ENCODE measurements around the gene COG5. TPM values are rescaled to one million over a fixed set of nuclear protein-coding genes. Genes with fewer than 3 reads are reported as not detected.
A peak's percentile ranks its signal among the peaks of the same experiment; 100 is the strongest.

The COG5 gene
- total and polyA plus RNA-seq, 4 experiments from 2014 or later = 39.3 to 87.8 (median 64.6) TPM

GRCh38 chr7:107467972-107468371 is 95.7 kb downstream of the COG5 start:
- Histone ChIP-seq H3K27me3 (ENCODE audit: insufficient read depth, low read length) (no peaks in the 10 kb centered on the region), H3K4me1 (ENCODE audit: insufficient read depth, low read length) (no peaks in the 10 kb centered on the region), H3K36me3 (ENCODE audit: insufficient read depth, low read length) (no peaks in the 10 kb centered on the region), H3K27ac (ENCODE audit: low read depth, low read length) (no peak overlapping the region), H3K9me3 (ENCODE audit: control insufficient read depth in 1 of 2, low read length in 2 of 2) (no peaks in the 10 kb centered on the region), H3K4me3 (ENCODE audit: low read length in 2 of 2) (no peak overlapping the region)
- H3K4me3 Mint-ChIP-seq = no peak overlapping the region
- ChIA-PET POLR2A (ENCODE audit: partially characterized antibody) (no interaction called here), CTCF (ENCODE audit: partially characterized antibody) (interaction anchor here (1.1 kb wide), 1 partner anchor 10 kb away, joined by 3 read pairs; no protein-coding TSS in a partner anchor)
- H3K27me3 Mint-ChIP-seq = no peaks in the 10 kb centered on the region
- intact Hi-C loops (cut with micrococcal nuclease) = no loop called here
- peaks cover 0 to 5% (median 3%) of the 10 kb centered on the region in 4 donors for H3K4me1 Mint-ChIP-seq
- DNase-seq = no peak
- no peaks in the 10 kb centered on the region for H3K9me3 Mint-ChIP-seq
- no peaks in the 10 kb centered on the region for H3K36me3 Mint-ChIP-seq
- peak overlapping the region in 1 of 7 donors; percentile 65 for H3K27ac Mint-ChIP-seq

DNA sequence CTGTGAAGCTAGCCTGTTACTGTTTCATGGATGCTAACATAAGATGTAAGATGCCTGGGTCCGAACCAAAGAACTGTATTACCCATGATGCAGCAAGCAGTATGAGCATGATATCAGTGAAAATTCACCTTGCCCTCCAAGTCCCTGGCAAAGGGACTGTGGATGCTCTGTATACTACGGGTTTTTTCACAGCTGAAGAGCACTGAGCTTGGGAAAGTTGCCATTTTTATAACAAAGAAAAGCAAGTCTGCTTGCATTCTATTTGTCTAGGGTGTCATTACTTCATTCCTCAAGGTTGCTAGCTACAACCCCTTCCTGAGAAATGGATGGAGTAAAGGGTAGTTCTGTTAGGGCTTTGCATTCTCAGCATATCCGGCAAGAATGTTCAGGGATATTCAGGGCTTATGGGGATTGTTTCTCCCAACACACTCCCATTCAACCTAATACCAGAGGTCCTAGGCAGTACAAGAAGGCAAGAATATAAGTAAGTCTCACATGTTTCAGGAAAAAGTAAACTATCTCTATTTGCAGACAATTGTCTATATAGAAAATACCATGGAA is 99.0 kb downstream of the COG5 start:
- no peak overlapping the region for H3K27ac ChIP-seq (ENCODE audit: low read depth, low read length)
- intact Hi-C loops (cut with micrococcal nuclease) = loop anchor here (5.0 kb wide), 1 partner anchor 283 kb away; no protein-coding TSS in a partner anchor
- peak overlapping the region in 1 of 7 donors; percentile 39 for H3K27ac Mint-ChIP-seq
- H3K36me3 ChIP-seq (ENCODE audit: insufficient read depth, low read length) = no peaks in the 10 kb centered on the region
- H3K4me3 ChIP-seq (ENCODE audit: low read length in 2 of 2) = no peak overlapping the region
- no peaks in the 10 kb centered on the region for H3K27me3 ChIP-seq (ENCODE audit: insufficient read depth, low read length)
- H3K9me3 ChIP-seq (ENCODE audit: control insufficient read depth in 1 of 2, low read length in 2 of 2) = no peaks in the 10 kb centered on the region
- DNase-seq = no peak
- peaks cover 1 to 3% of the 10 kb centered on the region in 2 donors for H3K36me3 Mint-ChIP-seq
- no peaks in the 10 kb centered on the region for H3K4me1 ChIP-seq (ENCODE audit: insufficient read depth, low read length)
- peaks cover 0 to 5% (median under 1%) of the 10 kb centered on the region in 4 donors for H3K4me1 Mint-ChIP-seq
- no peaks in the 10 kb centered on the region for H3K9me3 Mint-ChIP-seq
- ChIA-PET CTCF (ENCODE audit: partially characterized antibody) (interaction anchor here (0.7 to 3.8 kb wide), 15 partner anchors 11 to 1032 kb away, joined by 3 to 76 read pairs (median 5); partner anchors contain the start of genes CBLL1 and DLD), POLR2A (ENCODE audit: partially characterized antibody) (no interaction called here)
- no peaks in the 10 kb centered on the region for H3K27me3 Mint-ChIP-seq
- no peak overlapping the region for H3K4me3 Mint-ChIP-seq

DNA sequence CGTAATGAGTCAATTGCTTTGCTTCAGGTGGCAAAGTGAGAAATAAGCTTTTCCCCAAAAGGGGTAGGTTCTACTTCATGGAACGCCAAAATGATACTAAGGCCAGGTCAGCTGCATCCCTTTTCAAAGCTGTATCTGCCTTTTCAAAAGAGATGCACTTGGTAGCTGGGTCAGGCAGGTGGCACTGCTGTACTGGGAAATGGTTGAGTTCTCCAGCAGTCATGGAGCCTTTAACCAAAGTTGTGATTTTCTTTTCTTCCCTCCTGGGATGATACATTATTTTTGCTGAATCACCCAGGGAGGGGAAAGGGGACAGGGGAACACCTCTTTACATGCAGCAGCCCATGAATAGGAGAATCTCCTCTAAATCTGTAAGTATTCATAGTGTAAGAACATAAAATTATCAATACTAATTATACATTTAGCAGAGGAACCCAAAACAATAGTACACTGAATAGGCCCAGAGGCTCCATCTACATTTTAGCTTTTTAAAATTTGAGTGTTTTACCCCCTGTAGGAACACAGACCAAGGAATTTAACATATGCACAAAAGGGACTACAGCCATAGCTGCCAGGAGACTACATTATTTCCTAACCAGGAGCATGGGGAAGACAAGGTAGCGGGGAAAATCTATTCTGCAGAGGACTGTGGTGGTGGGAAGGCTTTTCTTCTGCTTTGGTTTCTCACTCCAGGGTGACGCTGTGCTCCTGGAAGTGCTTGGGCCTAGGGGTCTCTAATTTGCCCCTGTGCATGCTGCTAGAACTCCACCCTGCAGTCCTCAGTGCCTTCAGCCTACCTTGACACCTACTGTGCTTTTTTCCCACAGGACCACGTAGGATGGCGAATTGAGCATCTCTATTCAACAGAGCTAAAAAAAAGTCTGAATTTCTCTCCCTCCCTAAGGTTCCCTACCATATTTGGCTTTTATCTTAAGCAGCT is 100.3 kb downstream of the COG5 start:
- no peak overlapping the region for H3K4me3 Mint-ChIP-seq
- H3K27me3 ChIP-seq (ENCODE audit: insufficient read depth, low read length) = no peaks in the 10 kb centered on the region
- H3K27ac Mint-ChIP-seq = peak overlapping the region in 3 of 7 donors; percentile 6 to 55 (median 17)
- H3K9me3 Mint-ChIP-seq = no peaks in the 10 kb centered on the region
- H3K36me3 ChIP-seq (ENCODE audit: insufficient read depth, low read length) = no peaks in the 10 kb centered on the region
- H3K4me1 ChIP-seq (ENCODE audit: insufficient read depth, low read length) = no peaks in the 10 kb centered on the region
- H3K4me1 Mint-ChIP-seq = peaks cover 0 to 5% (median under 1%) of the 10 kb centered on the region in 4 donors
- intact Hi-C loops (cut with micrococcal nuclease) = loop anchor here (1.0 to 5.0 kb wide), 4 partner anchors 262 to 683 kb away; no protein-coding TSS in a partner anchor
- no peak overlapping the region for H3K27ac ChIP-seq (ENCODE audit: low read depth, low read length)
- DNase-seq = peak; percentile 36 to 51 (median 46)
- H3K4me3 ChIP-seq (ENCODE audit: low read length in 2 of 2) = no peak overlapping the region
- peaks cover 13% of the 10 kb centered on the region in 2 donors for H3K36me3 Mint-ChIP-seq
- no peaks in the 10 kb centered on the region for H3K9me3 ChIP-seq (ENCODE audit: control insufficient read depth in 1 of 2, low read length in 2 of 2)
- H3K27me3 Mint-ChIP-seq = no peaks in the 10 kb centered on the region
- CTCF ChIA-PET (ENCODE audit: partially characterized antibody) = interaction anchor here (0.6 to 3.8 kb wide), 29 partner anchors 9 to 1034 kb away, joined by 3 to 76 read pairs (median 4); partner anchors contain the start of genes CBLL1 and DLD
- POLR2A ChIA-PET (ENCODE audit: partially characterized antibody) = interaction anchor here (1.0 to 1.6 kb wide), 4 partner anchors 295 to 418 kb away, joined by 3 to 5 read pairs (median 5); partner anchors contain the start of gene HBP1

- intact Hi-C loops (cut with micrococcal nuclease) = loop anchor here (2.0 to 5.0 kb wide), 2 partner anchors 285 to 685 kb away; no protein-coding TSS in a partner anchor
- ChIA-PET POLR2A (ENCODE audit: partially characterized antibody) (no interaction called here), CTCF (ENCODE audit: partially characterized antibody) (interaction anchor here (0.8 to 3.8 kb wide), 3 partner anchors 9 to 417 kb away, joined by 3 to 51 read pairs (median 4); no protein-coding TSS in a partner anchor)
- peaks cover 24 to 25% of the 10 kb centered on the region in 2 donors for H3K36me3 Mint-ChIP-seq
- H3K4me1 ChIP-seq (ENCODE audit: insufficient read depth, low read length) = no peaks in the 10 kb centered on the region
- DNase-seq = no peak
- no peak overlapping the region for H3K4me3 Mint-ChIP-seq
- no peaks in the 10 kb centered on the region for H3K9me3 ChIP-seq (ENCODE audit: control insufficient read depth in 1 of 2, low read length in 2 of 2)
- H3K9me3 Mint-ChIP-seq = no peaks in the 10 kb centered on the region
- H3K27ac ChIP-seq (ENCODE audit: low read depth, low read length) = no peak overlapping the region
- no peak overlapping the region for H3K4me3 ChIP-seq (ENCODE audit: low read length in 2 of 2)
- H3K4me1 Mint-ChIP-seq = peaks cover 0 to 5% (median under 1%) of the 10 kb centered on the region in 4 donors
- H3K36me3 ChIP-seq (ENCODE audit: insufficient read depth, low read length) = no peaks in the 10 kb centered on the region
- H3K27me3 Mint-ChIP-seq = no peaks in the 10 kb centered on the region
- H3K27me3 ChIP-seq (ENCODE audit: insufficient read depth, low read length) = no peaks in the 10 kb centered on the region
- peak overlapping the region in 1 of 7 donors; percentile 10 for H3K27ac Mint-ChIP-seq
Observed at GRCh38 chr7:107461938-107462533, 101.7 kb downstream of the COG5 start.

DNA sequence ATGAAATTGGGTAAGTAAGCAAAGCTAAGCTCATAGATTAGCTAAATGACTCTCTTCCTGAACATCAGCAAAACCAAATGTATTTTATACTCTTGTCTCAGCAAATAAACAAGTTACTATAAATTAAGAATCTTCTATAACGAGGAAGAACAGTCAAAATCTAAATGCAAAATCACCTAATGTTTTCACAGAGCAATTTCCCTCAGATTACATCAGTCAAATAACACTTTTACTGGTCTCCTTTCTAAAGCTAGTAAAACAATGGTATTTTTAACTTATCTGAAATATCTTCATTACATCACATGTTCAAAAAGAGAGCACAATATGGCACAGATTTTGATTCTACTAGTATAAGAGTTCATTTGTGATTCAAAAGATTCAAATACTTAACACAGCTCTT is 110.3 kb downstream of the COG5 start:
- Histone ChIP-seq H3K4me1 (ENCODE audit: insufficient read depth, low read length) (no peaks in the 10 kb centered on the region), H3K9me3 (ENCODE audit: control insufficient read depth in 1 of 2, low read length in 2 of 2) (no peaks in the 10 kb centered on the region), H3K27ac (ENCODE audit: low read depth, low read length) (no peak overlapping the region), H3K27me3 (ENCODE audit: insufficient read depth, low read length) (no peaks in the 10 kb centered on the region), H3K4me3 (ENCODE audit: low read length in 2 of 2) (no peak overlapping the region), H3K36me3 (ENCODE audit: insufficient read depth, low read length) (no peaks in the 10 kb centered on the region)
- Mint-ChIP-seq H3K4me3 (no peak overlapping the region), H3K4me1 (peaks cover 6 to 16% (median 8%) of the 10 kb centered on the region in 4 donors), H3K36me3 (peaks cover 44 to 73% of the 10 kb centered on the region in 2 donors), H3K27ac (no peak overlapping the region), H3K9me3 (no peaks in the 10 kb centered on the region), H3K27me3 (no peaks in the 10 kb centered on the region)
- CTCF ChIA-PET (ENCODE audit: partially characterized antibody) = interaction anchor here (1.0 kb wide), 1 partner anchor 9 kb away, joined by 4 read pairs; no protein-coding TSS in a partner anchor
- DNase-seq = no peak
- POLR2A ChIA-PET (ENCODE audit: partially characterized antibody) = no interaction called here
- intact Hi-C loops (cut with micrococcal nuclease) = no loop called here

DNA sequence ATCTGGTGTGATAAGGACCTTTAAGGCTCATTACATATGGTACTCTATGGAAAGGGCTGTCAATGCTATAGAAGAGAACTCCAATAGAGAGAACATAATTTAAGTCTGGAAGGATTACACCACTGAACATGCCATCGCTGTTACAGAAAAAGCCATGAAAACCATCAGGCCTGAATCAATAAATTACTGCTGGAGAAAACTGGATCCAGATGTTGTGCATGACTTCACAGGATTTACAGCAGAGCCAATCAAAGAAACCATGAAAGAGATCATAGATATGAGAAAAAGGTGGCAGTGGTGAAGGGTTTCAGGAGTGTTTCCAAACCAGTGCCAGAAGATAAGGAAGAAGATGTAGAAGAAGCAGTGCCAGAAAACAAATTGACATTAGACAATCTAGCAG is 112.8 kb downstream of the COG5 start:
- H3K27me3 ChIP-seq (ENCODE audit: insufficient read depth, low read length) = no peaks in the 10 kb centered on the region
- H3K4me1 Mint-ChIP-seq = peaks cover under 1 to 20% (median 11%) of the 10 kb centered on the region in 4 donors
- no peak overlapping the region for H3K27ac Mint-ChIP-seq
- H3K27ac ChIP-seq (ENCODE audit: low read depth, low read length) = no peak overlapping the region
- no peak for DNase-seq
- H3K9me3 Mint-ChIP-seq = no peaks in the 10 kb centered on the region
- ChIA-PET CTCF (ENCODE audit: partially characterized antibody) (no interaction called here), POLR2A (ENCODE audit: partially characterized antibody) (no interaction called here)
- intact Hi-C loops (cut with micrococcal nuclease) = no loop called here
- H3K4me1 ChIP-seq (ENCODE audit: insufficient read depth, low read length) = no peaks in the 10 kb centered on the region
- H3K9me3 ChIP-seq (ENCODE audit: control insufficient read depth in 1 of 2, low read length in 2 of 2) = no peaks in the 10 kb centered on the region
- H3K4me3 ChIP-seq (ENCODE audit: low read length in 2 of 2) = no peak overlapping the region
- H3K36me3 ChIP-seq (ENCODE audit: insufficient read depth, low read length) = no peaks in the 10 kb centered on the region
- no peaks in the 10 kb centered on the region for H3K27me3 Mint-ChIP-seq
- H3K36me3 Mint-ChIP-seq = peaks cover 37 to 59% of the 10 kb centered on the region in 2 donors
- no peak overlapping the region for H3K4me3 Mint-ChIP-seq
